Measurements from ENCODE around the gene ZFAND3.

The ZFAND3 gene

DNA sequence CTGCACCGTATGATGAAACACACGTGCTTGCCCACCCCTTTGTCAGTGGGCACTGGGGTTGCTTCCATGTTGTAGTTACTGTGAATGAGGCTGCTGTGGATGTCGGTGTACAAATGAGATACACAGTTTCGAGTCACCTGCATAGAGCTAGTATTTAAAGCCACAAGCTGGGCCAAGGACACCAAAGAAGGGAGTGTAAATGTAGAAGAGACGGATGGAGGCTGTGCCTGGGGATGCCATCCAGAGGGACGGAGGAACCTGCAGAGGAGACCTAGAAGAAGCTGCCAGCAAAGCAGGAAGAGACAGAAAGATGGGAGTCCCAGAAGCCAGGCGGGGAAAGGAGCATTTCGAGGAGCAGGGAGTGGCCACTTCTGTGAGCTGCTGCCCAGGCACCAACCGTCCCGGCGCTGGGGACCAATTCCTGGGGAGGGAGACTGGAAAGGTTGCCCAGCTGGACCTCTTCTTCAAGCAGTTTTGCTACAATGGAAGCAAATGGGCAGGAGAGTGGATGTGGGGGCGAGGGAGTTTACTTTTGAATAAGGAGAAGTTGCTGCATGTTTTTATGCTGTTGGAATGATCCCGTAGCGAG, 339.3 kb downstream of the ZFAND3 start:
- DNase-seq = no peak

DNA sequence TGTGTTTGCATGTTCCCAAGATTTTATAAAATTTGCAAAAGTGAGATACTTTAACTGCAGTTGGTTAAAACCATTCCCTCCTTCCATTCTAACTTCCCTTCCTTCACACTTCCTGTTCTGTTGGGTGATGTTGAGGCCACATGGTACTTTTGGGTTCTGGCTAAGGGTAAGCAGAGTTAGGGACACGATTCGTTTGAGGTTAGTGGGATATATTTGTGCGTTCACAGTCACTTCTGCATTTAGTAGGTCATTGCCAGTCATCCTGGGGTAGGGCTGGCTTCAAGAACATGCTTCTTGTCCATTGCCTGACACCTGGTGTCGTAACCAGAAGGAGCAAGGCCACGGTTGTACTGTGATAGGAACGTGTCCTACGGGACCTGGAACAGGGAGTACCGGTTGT, 340.1 kb downstream of the ZFAND3 start:
- no peak for DNase-seq

DNA sequence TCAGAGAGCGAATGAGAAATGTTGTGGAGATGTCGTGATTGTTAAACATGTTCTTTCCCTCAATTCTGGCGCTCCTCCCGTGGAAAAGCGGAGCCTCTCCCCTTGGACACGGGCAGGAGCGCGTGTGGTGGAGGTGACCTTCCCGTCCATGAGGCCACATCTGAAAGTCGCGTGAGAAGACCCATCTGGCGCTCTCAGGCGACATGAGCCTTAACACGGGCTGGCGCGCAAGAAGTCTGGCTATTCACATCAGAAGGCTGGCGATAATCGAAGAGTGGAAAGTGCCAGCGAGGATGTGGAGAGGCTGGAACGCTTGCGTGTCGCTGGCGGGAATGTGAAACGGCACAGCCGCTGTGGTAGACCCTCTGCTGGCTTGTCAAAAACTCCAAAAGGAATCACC, 341.3 kb downstream of the ZFAND3 start:
- DNase-seq = no peak

DNA sequence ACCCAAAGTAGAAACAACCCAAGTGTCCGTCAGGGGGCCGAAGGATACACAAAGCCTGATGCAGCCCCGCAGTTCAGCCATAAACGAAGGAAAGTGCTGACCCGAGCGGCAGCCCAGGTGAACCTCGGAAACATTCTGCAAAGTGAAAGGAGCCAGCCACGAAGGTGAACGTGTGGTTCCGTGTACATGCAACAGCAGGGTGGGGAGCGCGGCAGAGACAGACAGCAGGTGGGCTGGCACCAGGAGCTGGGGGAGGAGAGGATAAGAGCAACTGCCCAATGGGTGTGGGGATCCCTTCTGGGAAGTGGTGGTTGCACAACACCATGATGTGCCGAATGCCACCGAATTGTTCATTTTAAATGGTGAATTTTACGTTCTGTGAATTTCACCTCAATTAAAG, 341.8 kb downstream of the ZFAND3 start:
- no peak for DNase-seq

DNA sequence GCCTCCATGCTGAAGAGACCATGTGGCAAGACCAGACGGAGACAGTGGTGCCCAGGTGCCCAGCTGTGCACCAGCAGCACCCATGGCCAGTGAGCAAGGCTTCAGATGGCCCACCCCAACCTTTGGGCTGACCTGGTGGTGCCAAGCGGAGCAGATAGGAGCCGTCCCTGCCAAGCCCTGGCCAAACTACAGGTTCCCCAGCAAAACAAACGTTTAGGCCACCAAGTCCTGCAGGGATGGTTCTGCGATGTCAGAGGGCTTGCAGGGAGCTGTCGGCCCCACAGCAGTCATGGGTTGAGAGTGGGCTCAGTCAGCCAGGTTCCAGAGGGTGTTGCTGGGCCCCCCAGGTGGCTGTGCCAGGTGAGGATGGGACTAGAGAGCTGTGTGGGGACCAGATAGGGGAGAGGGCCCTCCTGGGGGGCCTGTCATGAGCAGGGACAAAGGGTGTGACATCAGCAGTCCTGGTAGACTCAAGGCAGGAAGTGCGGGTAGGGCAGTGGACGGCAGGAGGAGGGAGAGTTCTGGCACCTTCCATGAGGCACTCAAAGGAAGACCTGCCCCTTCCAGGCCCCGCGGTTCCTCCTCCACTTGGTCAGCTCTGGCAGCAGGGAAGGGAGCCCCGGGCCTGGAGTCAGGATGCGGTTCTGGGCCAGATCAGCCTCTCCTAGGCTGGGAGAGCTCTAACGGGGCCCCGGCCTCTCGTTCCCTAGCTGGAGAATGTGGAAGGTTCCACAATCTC, 342.4 kb downstream of the ZFAND3 start:
- DNase-seq = no peak

DNA sequence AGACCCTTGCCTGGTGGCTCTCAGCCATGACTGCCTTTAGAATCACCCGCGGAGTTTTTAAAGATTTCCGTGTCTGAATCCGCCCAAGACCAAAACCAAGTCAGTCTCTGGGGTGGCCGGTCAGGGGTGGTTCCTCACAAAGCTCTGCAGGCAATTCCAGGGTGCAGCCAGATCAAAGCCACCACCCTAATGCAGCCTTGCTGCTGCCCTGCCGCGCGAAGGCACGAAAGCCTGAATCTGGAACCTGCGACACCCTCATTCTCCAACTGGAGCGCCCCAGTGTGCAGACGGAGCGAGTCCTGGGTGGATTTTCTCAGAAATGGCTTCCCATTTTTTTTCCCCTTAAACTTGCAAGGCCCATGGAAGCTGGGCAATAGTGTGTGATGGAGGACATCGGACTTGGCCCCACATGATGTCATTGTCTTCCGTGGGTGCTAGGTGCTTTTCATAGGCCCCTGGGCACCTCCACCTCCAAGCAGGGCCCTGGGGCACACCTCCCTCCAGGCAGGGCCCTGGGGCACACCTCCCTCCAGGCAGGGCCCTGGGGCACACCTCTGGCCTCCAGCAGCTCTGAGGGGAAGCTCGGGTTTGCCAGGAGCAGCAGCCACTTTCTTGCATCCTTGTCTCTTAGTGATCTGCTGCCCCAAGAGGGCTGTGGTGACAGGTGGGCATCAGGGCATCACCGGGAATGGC, 343.1 kb downstream of the ZFAND3 start:
- no peak for DNase-seq

DNA sequence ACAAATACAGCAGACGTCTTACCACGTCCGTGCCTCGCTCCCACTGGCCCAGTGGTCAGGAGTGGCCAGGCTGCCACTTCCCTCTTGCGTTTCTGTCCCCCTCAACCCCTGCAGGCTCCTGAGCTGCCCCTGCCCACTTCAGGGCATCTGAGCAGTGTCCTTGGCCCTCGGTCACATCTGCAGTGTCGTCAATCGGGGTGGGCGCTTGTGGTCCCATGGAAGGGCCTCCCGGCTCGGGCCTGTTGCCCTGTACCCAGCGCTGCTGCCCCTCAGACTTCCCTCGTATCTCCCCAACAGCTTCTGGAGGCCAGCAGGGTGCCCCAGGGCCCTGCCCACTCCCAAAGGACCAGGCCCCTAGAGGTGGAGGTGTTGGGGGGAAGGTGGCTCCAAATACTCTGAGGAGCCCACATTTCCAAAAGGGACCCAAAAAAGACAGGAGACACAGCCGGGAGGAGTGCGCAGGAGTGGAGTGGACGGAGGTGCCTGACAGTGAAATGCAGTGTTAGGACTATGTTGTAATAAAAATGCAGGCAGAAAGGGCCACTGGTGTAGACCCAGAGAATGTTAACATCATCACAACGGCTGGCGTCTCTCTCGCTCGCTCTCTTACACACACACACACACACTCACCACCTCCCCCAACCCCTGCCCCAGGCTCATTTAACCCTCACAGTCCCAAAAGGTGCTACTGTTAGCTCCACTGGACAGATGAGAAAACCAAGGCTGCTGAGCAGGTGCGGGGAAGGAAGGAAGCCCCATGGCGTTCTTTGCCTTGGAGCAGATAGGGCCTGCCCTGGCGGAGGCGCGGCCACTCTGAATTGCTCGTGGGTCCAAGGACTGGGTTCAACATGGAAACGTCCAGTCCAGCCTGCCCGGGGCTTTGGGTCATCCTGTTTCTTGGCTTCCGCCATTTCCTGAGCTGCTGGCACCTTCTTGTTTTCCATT, 343.9 kb downstream of the ZFAND3 start:
- no peak for DNase-seq

DNA sequence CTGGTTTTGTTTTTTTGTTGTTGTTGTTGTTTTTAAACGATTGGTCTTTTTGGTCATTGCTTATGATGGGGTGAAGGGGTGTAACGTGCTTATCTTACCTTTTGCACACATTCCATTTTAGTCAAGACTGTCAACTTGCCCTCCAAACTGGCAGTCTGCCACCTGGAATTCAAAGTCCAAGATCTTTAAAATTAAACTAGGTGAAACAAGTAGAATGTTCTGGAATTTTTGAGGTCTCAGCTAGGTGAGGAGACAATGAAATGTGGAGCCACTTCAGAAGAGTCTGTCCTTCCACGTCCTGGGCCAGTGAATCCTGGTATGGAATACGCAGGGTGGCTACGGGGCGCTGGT, 344.6 kb downstream of the ZFAND3 start:
- no peak for DNase-seq

DNA sequence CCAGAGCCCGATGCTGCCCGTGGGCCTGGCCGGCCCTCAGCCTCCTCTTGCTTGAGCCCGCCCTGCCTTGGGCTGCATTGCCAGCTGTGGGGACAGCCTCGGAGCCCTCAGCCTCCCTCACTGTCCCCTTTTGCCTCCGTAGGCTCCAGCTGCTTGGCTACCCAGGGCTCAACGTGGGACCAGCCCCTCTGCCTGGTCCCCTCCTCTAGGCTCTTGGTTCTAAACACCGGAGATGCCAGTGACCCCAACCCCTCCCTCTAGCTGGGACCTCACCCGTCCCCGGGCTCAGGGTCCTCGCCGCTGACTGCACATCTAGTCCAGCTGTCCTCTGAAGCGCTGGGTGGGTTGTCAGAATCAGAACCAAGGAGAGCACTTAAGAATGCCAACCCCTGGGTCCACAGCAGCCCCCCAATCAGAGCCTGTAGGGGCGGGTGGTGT, 345.2 kb downstream of the ZFAND3 start:
- no peak for DNase-seq

DNA sequence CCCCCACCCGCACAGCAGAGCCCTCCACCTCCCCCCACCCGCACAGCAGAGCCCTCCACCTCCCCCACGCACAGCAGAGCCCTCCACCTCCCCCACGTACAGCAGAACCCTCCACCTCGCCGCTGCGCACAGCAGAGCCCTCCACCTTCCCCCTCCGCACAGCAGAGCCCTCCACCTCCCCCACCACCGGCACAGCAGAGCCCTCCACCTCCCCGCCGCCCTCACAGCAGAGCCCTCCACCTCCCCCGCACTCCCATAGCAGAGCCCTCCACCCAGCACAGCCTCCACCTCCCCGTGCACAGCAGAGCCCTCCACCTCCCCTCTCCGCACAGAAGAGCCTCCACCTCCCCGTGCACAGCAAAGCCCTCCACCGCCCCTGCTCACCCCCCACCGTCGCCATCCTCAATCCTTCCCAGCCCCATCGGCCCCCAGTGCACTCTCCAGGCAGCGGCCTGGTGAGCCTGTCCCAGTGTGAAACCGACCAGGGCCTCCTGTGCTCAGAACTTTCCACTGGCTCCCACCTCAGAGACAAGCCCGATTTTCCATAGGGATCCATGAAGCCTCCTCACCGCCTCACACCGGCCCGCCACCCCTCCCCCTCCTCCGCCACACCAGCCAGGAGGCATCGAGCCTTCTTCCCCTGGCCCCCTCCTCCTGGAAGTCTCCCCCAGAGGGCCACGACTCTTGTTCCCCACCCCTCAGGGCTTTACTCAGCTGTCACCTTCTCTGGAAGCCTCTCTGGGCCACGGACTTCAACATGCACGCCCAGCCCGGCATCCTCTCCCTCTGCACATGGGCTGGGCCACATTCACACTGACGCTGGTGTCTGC, 347.1 kb downstream of the ZFAND3 start:
- no peak for DNase-seq

DNA sequence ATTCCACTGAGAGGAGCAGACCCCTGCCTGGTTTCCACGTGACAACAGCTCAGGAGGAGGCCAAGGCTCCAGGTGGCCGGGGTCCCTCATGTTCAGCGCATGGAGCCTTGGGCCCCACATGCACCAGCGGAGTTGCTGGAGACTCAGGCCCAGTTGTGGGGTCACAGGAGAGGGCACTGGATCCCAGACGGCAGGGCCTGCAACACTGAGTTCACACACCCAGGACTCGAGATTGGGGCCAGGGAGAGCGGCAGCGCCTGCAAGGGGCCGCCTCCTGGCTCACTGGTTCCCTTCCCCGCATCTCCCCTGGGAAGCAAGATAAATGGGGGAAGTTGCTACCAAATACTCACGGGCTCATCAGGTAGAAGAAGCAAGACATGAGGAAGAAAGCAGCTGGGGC, 348.1 kb downstream of the ZFAND3 start:
- no peak for DNase-seq

DNA sequence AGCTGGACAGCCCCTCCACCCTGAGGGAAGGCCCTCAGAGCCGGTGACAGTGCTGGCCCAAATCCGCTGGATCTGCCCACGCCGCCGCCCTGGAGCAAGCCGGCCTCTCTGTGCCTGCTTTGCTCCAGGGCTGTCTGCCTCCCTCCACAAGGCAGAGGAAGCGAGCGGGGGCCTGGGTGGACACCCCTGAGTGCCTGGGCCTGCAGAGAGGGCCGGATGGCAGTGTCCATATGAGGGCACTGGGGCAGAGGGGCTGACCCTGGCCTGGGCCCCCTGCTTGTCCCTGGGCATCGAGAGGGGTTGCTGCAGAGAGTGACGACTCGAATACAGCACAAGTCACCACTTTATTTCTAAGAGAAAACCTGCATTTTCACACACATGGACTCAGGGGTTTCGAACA, 348.6 kb downstream of the ZFAND3 start:
- no peak for DNase-seq

DNA sequence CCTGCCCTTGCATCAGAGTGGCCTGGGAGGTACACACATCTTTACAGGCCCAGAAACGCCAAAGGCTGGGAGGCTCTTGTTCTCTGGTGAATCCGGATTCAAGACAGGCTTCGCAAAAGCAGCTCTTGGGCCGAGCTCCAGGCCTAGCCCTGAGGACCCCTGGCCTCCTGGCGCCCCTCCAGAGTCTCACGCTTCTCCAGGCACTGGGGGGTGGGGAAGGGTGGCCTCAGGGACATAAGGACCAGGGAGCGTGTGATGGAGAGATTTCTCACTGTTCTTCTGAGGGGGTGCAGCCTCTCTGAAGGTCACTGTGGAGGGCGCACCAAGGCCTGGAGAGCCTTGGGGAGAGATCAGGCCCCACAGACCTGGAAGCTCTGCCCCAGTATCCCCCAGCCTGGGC, 349.2 kb downstream of the ZFAND3 start:
- DNase-seq = no peak

DNA sequence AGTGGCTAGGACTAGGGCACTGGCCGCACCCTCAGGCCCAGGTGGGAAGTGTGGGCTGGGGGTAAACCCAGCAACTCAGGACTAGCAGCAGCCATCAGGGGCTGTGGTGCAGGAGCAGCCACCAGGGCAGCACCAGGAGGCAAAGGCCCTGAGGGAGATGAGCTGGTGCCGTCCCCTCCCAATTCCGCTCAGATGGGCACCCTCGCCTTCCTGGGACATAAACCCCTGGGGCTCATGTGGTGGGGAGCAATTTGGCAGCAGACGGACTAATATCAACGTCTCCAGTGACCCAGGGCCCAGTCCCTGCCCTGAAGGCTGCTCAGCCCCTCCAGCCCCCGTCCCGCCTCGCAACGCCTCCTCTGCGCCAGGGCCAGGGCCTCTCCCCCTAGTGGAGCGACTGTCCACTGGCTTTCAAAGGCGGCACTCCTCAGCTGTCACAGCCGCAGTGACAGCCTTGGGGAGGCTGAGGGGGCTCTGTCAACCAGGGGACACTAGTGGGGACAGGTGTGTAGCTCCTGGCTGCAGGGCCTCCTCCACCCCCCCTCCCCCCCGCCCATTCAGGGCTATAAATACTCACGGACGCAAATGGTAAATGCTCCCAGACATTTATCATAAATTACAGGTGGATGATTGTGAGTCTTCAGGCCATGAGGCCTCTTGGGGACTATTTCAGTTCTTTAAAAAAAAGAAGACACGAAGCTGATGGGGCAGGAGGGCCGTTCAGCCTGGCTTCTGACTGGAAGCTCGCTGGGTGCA, 349.9 kb downstream of the ZFAND3 start:
- no peak for DNase-seq

DNA sequence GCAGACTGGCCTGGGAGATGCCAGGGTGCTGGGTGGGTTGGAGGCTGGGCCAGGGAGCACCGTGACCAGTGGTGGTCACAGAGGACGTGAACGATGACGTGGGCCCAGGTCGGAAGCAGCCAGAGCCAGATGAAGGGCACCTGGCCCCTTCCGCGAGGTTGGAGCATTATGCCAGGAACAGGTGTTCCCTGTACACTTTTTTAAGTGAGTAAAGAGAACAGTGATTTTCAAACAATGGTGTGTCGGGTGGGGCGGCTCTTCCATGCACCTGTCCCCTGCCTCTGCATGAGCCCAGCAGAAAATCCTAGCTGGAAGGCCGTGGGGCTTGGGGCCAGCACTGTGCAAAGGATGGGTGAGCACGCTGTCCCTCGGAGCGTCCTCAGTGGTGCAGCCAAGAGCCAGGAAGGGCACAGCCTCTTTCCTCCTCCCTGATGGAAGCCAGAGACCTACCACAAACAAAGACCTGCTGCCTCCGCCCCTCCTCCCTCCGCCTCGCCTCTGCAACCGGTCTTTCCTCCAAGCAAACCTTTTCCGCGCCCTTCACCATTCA, 350.5 kb downstream of the ZFAND3 start:
- DNase-seq = no peak

DNA sequence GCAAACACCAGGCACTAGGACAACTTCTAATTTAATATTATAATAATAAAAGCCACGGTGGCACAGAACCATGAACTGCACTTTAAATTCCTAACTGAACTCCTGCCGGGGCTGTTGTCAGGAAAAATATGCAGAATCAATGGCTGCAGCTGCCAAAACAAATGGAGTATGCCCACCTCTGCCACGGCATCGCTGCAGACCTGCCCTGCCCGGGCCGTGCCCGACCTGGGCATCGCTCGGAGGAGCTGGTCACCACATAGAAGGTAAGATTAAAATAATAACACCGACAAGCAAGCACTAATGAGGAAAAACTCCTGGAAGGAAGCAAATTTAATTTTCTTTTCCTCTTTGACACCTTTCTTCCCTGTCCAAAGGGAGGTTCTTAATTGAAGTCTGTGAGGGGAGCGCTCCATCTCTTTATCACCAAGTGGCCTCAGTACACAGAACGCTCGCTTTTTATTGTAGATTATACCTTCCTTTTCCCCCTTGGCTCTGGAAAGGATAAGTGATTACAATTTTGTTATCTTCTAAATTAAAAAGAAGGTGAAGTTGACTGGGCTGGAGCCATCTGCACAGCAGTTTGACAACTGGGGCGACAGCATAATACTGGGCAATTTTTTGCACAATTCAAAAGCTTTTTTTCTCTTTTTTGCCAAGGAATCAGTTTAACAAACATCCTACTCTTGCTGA, 351.3 kb downstream of the ZFAND3 start:
- DNase-seq = no peak

DNA sequence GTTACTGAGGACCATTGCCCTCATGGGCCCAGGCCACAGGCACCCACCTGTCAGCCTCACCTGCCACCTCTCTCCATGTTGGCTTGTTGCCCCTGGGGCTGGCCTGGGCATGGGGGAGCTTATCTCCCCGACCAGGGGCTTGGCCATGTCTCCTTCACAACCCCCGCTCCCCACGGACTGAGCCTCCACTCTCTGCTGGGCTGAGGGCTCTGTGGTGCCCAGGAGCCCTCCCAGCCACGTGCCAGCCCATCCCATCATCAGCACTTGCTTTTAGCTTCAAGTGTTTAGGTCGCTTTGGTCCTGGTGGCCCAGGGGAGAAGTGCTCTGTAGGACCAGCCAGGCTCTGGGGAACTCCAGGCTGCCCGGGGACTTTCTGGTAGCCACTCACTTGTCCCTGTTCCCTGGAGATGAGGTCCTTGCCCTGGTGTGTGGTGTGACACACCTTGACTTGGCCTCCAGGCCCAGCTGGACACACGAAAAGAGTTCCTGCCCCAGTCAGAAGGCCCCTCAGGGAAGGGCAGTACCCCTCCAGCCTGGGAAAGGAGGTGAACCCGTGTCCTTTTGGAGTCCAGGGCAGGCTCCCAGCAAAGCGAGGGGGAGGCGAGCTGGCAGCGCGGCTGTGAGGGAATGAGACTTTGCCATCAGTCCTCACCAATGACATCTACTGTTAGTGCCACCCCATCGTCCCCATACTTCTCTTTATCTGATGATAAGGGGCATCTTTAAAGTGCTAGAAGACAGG, 352.6 kb downstream of the ZFAND3 start:
- no peak for DNase-seq

DNA sequence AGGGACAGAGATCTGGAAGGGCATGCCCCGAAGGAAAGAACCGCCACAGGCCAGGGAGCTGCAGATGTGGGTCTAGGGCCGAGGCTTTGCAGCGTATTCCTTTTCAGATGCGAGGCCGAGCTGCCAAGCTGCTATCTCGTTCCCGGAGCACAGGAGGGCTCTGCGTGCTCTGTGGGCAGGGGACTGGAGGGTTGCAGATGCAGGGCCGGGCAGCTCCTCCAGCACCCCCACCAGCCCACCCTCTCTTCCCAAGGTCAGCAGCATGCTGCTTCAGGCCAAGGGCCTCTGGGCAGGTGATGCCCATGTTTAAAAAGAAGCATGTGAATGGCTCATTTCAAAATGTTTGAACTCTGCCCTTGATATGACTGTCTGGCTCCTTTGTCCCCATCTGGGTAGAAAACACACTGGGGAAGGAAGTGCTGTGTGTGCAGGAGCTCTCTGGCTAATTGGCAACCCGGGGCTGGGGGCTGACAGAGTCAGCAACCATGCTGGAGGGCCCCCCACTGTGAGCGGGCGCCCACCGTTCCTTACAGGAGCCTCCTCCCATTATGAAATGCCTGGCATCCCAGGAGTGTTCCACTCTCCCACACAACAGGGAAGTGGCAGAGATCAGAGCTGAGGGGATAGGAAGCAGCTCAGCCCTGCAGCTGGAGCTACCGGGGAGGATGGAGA, 353.3 kb downstream of the ZFAND3 start:
- no peak for DNase-seq

DNA sequence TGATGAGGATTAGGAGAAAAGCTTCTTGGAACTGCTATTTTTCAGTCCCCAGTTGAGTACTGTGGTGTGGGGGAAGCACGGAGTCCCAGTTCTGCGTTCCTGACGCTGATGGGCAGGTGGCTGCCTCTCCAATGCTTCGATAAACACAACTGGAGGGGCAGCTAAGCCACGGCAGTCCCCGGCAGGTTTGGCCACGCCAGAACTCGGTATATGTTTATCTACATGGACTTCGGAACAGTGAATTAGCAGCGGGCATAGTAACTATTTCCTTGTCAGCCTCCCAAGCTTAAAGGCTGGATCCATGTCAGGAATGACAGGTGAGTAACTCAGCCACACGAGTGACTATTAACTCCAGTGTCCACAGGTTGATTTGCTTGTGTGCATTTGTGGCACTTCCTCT, 354.4 kb downstream of the ZFAND3 start:
- no peak for DNase-seq

All from activated naive CD4-positive, alpha-beta T cell (primary cell).